Fibroblast of lung (primary cell): ENCODE measurements around the gene NBPF15. TPM values are rescaled to one million over a fixed set of nuclear protein-coding genes. Genes with fewer than 3 reads are reported as not detected.
"Not testable (repeated sequence)": the region's sequence is repeated elsewhere in the genome, so short reads cannot be mapped to it uniquely, and the experiment has no call there.

ENCODE experiments used
- DNase-seq, 2 donors: peaks; one replicate each; pipeline versions ENCODE4 v3.0.0 to v3.0.0-alpha.2; 2010; ENCODE audit warnings: low read depth in 2 of 2
- H2AFZ ChIP-seq: 2 replicates; pipeline ENCODE4 v1.5.1; 2012; ENCODE audit warnings: low read length, control low read depth, inconsistent platforms
- H3K27ac ChIP-seq: 2 replicates; pipeline ENCODE4 v1.5.1; 2011; ENCODE audit warnings: low read length, control low read depth; ENCODE audit not compliant: insufficient read depth
- H3K27me3 ChIP-seq: 2 replicates; pipeline ENCODE4 v1.5.1; 2011; ENCODE audit warnings: mild to moderate bottlenecking, low read length; ENCODE audit not compliant: control insufficient read depth, insufficient read depth
- H3K36me3 ChIP-seq: 2 replicates; pipeline ENCODE4 v1.5.1; 2011; ENCODE audit warnings: low read length; ENCODE audit not compliant: control insufficient read depth, insufficient read depth
- H3K4me1 ChIP-seq: 2 replicates; pipeline ENCODE4 v1.5.1; 2011; ENCODE audit warnings: low read length; ENCODE audit not compliant: control insufficient read depth, insufficient read depth; ENCODE audit errors: extremely low read depth
- H3K4me2 ChIP-seq: 2 replicates; pipeline ENCODE4 v1.5.1; 2011; ENCODE audit warnings: low read length, control low read depth; ENCODE audit not compliant: insufficient read depth; ENCODE audit errors: extremely low read depth
- H3K4me3 ChIP-seq, 4 experiments: fragments of 200-600 bp in 1 of 4; sonication (generic) in 1 of 4; replicated peaks in 1 of 4; 2 replicates each; pipeline ENCODE4 v1.5.1; 2011 to 2016; ENCODE audit warnings: low read length in 4 of 4, low read depth in 3 of 4, mild to moderate bottlenecking in 3 of 4, control low read depth in 2 of 4, inconsistent platforms in 1 of 4, mixed read lengths in 1 of 4; ENCODE audit not compliant: insufficient read depth in 1 of 4; ENCODE audit errors: control extremely low read depth in 1 of 4
- H3K79me2 ChIP-seq: 2 replicates; pipeline ENCODE4 v1.5.1; 2012; ENCODE audit warnings: mild to moderate bottlenecking, low read length, inconsistent platforms; ENCODE audit not compliant: control insufficient read depth, insufficient read depth
- H3K9ac ChIP-seq: 2 replicates; pipeline ENCODE4 v1.5.1; 2011; ENCODE audit warnings: mild to moderate bottlenecking, low read length, control low read depth; ENCODE audit not compliant: insufficient read depth
- H3K9me3 ChIP-seq: 2 replicates; pipeline ENCODE4 v1.5.1; 2012; ENCODE audit warnings: low read depth, low read length; ENCODE audit not compliant: control insufficient read depth, insufficient read depth
- H4K20me1 ChIP-seq: 2 replicates; pipeline ENCODE4 v1.5.1; 2011; ENCODE audit warnings: low read length; ENCODE audit not compliant: control insufficient read depth, insufficient read depth; ENCODE audit errors: extremely low read depth
- polyA plus RNA-seq, 2 donors: library from polyadenylated mRNA; depleted of rRNA in 1 of 2; stranded (reverse) in 1 of 2; unstranded in 1 of 2; fragments of >200 nt; gene quantifications; 2 replicates each; pipeline ENCODE4 v1.2.1, GENCODE V29; 2011 to 2012; ENCODE audit warnings: missing spikeins in 1 of 2
- total RNA-seq: library from RNA; depleted of rRNA; stranded (reverse); fragments of >200 nt; gene quantifications from 2 replicates; pipeline ENCODE4 v1.2.1, GENCODE V29; 2014

Gene NBPF15
- total and polyA plus RNA-seq, 2 donors (not counting 1 experiment from before 2014, with no cell fraction given), result 35.7 to 51.2 TPM

DNA sequence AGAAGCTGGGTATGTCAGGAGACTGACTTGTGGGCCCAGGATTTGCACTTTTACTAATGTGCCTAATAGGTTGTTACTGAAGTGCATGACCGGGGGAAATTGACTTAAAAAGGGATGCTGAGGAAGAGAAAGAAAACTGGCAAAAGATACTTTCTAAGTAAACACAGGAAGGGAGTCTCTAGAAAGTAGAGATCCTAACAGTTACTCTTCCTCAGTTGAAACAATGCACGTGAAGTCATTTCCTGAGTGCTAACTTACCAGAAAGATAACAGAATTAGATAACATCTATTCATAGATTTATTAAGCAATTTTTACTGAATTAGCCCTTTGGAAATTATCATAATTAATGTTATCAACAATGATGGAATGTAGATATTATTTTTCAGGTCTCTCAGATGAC, 12.4 kb upstream of the NBPF15 start:
- H3K36me3 ChIP-seq, H3K27ac ChIP-seq, H3K79me2 ChIP-seq, H2AFZ ChIP-seq, H3K9ac ChIP-seq, H3K9me3 ChIP-seq, H4K20me1 ChIP-seq, H3K4me2 ChIP-seq, H3K4me1 ChIP-seq, H3K4me3 ChIP-seq, DNase-seq, H3K27me3 ChIP-seq: not testable (repeated sequence)

DNA sequence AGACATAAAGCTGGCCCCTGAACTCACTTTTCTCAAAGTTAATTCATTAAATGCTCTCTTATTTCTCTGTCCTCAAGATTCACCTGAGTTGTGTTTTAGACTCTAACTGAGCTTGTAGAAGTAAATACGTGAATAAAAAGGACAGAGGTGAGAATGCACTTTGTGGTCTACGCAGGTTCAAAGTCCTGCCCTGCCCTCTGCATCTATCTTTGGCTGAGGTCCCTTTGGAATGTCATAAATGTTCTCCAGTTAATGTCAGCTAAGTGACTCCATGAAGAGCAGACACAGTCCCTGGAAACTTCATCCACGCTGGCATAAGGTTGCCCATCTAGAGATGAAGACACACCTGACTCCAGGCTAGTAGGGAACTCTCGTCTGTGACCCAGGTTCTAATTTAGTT, 10.0 kb upstream of the NBPF15 start:
- not testable (repeated sequence) for H3K9ac ChIP-seq, H3K27me3 ChIP-seq, DNase-seq, H3K9me3 ChIP-seq, H3K4me2 ChIP-seq, H3K4me1 ChIP-seq, H3K27ac ChIP-seq, H2AFZ ChIP-seq, H3K36me3 ChIP-seq, H3K79me2 ChIP-seq, H4K20me1 ChIP-seq, H3K4me3 ChIP-seq

DNA sequence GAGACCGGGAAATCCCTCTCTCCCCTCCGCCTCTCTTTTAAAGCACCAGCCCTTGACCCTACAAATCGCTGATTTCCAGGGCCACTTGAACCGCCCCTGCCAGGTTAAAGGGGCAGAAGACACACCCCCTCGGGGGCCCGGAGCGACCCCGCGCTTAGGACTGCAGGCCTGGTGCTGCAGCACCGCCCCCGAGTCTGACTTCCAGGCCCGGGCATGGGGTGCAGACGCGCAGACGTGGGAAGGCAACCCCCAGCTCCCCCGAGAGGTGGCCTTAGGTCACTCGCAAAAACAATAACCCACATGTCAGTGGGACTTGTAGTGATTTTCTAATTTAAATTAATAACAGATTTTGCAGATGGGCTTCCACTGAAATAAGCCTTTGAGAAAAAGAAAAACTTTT, 309 bp upstream of the NBPF15 start:
- H3K4me1 ChIP-seq, H3K27ac ChIP-seq, H3K79me2 ChIP-seq, H2AFZ ChIP-seq, H3K36me3 ChIP-seq, H3K4me3 ChIP-seq, DNase-seq, H3K27me3 ChIP-seq, H3K9ac ChIP-seq, H3K4me2 ChIP-seq, H3K9me3 ChIP-seq, H4K20me1 ChIP-seq: not testable (repeated sequence)

DNA sequence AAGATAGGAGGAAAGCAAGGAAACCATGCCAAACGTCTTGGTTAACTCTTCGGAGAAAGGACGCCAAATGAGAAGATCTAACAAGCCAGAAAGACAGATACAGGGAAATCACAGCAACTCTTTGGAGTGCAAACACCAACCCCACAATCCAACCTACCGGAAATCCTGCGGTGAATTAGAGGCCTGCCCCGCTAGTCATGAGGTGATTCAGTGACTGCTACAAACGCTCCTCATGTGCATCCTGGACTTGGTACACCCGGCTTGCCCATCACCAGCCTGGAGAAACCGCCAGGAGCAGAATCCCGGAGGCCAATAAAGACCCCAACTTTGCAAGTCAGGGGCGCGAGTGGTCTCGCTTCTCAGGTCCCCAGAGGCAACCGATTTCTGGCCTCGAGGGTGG, 783 bp downstream of the NBPF15 start:
- not testable (repeated sequence) for H4K20me1 ChIP-seq, H3K4me2 ChIP-seq, H3K4me1 ChIP-seq, H3K9me3 ChIP-seq, H3K9ac ChIP-seq, H2AFZ ChIP-seq, H3K36me3 ChIP-seq, DNase-seq, H3K27me3 ChIP-seq, H3K79me2 ChIP-seq
- Histone ChIP-seq H3K4me3 (peak overlapping the region; percentile 34 to 62 (median 50)), H3K27ac (peak overlapping the region; percentile 34)

DNA sequence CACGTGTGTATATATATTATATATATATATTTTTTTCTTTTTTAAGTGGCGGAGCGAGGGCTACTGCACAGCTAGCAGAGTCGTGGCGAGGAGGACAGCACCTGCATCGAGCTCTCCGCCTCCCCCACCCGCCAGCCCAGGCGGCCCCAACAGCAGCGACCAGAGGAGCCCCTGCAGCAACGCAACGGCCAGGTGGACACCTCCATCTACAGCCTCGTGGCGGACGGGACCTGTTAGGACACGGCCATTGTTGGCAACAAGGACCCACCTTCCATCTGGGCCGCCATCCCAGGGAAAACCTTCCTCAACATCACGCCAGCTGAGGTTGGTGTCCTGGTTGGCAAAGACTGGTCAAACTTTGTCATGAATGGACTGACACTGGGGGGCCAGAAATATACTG, 19.1 kb downstream of the NBPF15 start:
- not testable (repeated sequence) for H3K9me3 ChIP-seq, H3K36me3 ChIP-seq, H3K9ac ChIP-seq, H4K20me1 ChIP-seq, H2AFZ ChIP-seq, H3K79me2 ChIP-seq, H3K27me3 ChIP-seq, H3K4me2 ChIP-seq, H3K4me1 ChIP-seq, H3K27ac ChIP-seq, DNase-seq, H3K4me3 ChIP-seq
